MM.1S (cell line): ENCODE results near the gene COL8A2.

Source experiments
- DNase-seq: peaks from one replicate; pipeline ENCODE4 v3.0.0-alpha.2; 2015
- H2AFZ ChIP-seq: fragments of 300-600 bp; sonication (generic); 2 replicates; pipeline ENCODE4 v1.6.0; 2016; ENCODE audit warnings: antibody characterized with exemption, low read length
- H3F3A ChIP-seq: fragments of 300-600 bp; sonication (generic); 2 replicates; pipeline ENCODE4 v1.6.1; 2016; ENCODE audit warnings: mild to moderate bottlenecking, antibody characterized with exemption, low read length, moderate library complexity, mixed read lengths; ENCODE audit not compliant: insufficient read depth
- H3K27ac ChIP-seq: fragments of 300-600 bp; sonication (generic); 2 replicates; pipeline ENCODE4 v1.5.1; 2016; ENCODE audit warnings: mild to moderate bottlenecking, low read length
- H3K27me3 ChIP-seq: fragments of 300-600 bp; sonication (generic); replicated peaks from 2 replicates; pipeline ENCODE4 v1.6.0; 2016; ENCODE audit warnings: low read length; ENCODE audit not compliant: insufficient read depth
- H3K36me3 ChIP-seq: fragments of 300-600 bp; sonication (generic); replicated peaks from 2 replicates; pipeline ENCODE4 v1.6.1; 2016; ENCODE audit warnings: mild to moderate bottlenecking, low read length, mixed read lengths; ENCODE audit not compliant: insufficient read depth
- H3K4me1 ChIP-seq: fragments of 300-600 bp; sonication (generic); 2 replicates; pipeline ENCODE4 v1.6.1; 2016; ENCODE audit warnings: low read length, mixed read lengths
- H3K4me2 ChIP-seq: fragments of 300-600 bp; sonication (generic); 2 replicates; pipeline ENCODE4 v1.6.0; 2016; ENCODE audit warnings: low read depth, low read length
- H3K4me3 ChIP-seq: fragments of 300-600 bp; sonication (generic); 2 replicates; pipeline ENCODE4 v1.5.1; 2016; ENCODE audit warnings: low read length, mixed read lengths
- H3K79me2 ChIP-seq: fragments of 300-600 bp; sonication (generic); 2 replicates; pipeline ENCODE4 v1.6.1; 2016; ENCODE audit warnings: mixed run types, low read length, mixed read lengths
- H3K9ac ChIP-seq: fragments of 300-600 bp; sonication (generic); 2 replicates; pipeline ENCODE4 v1.6.1; 2016; ENCODE audit warnings: low read length, mixed read lengths
- H3K9me2 ChIP-seq: fragments of 300-600 bp; sonication (generic); replicated peaks from 2 replicates; pipeline ENCODE4 v1.6.1; 2016; ENCODE audit warnings: mild to moderate bottlenecking, low read length, mixed read lengths; ENCODE audit not compliant: insufficient read depth
- H3K9me3 ChIP-seq: fragments of 300-600 bp; sonication (generic); replicated peaks from 2 replicates; pipeline ENCODE4 v1.6.1; 2016; ENCODE audit warnings: mild to moderate bottlenecking, low read length, mixed read lengths; ENCODE audit not compliant: insufficient read depth
- H4K20me1 ChIP-seq: fragments of 300-600 bp; sonication (generic); 2 replicates; pipeline ENCODE4 v1.6.1; 2016; ENCODE audit warnings: mild to moderate bottlenecking, low read length, moderate library complexity, mixed read lengths; ENCODE audit not compliant: insufficient read depth
- CTCF ChIP-seq: fragments of 300-600 bp; sonication (generic); IDR thresholded peaks from 2 replicates; pipeline ENCODE4 v1.5.1; 2016; ENCODE audit warnings: antibody characterized with exemption, low read length, mixed read lengths
- EZH2 ChIP-seq: fragments of 300-600 bp; sonication (generic); optimal IDR thresholded peaks from 2 replicates; pipeline ENCODE3; 2017; ENCODE audit warnings: low read depth, mild to moderate bottlenecking, antibody characterized with exemption, low read length, mixed read lengths
- EZH2phosphoT487 ChIP-seq: fragments of 300-600 bp; sonication (generic); IDR thresholded peaks from 2 replicates; pipeline ENCODE4 v1.6.1; 2018; ENCODE audit warnings: antibody characterized with exemption, low read length

COL8A2 gene

DNA sequence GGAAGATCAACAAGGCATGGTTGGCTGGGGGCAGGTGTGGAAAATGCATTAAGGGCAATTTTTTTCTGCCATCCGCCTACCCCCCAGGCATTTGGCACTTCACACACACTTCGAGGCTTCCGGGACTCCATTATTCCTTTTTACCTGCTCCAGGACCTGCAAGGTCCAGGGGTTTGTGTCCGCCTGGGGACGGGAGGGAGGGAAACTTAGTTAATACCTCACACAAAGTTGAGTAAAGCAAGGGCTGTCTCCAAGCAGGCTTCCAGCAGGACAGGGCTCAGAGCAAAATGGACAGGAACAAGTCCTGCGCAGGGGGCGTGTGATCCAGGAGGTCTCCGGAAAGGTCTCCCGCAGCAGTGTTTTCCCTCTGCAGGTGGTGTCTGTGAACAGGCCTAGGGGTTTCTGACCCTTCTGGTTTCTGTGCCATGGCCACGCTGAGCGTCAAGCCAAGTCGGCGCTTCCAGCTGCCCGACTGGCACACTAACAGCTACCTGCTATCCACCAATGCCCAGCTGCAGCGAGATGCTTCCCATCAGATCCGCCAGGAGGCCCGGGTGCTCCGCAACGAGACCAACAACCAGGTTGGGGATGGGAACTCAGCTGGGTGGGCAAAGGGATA is 40.4 kb downstream of the COL8A2 start:
- Histone ChIP-seq H3K9me3 (no peaks in the 10 kb centered on the region), H2AFZ (no peak overlapping the region), H3K9ac (no peak overlapping the region), H3K4me1 (no peaks in the 10 kb centered on the region), H4K20me1 (no peaks in the 10 kb centered on the region), H3K4me2 (no peak overlapping the region), H3F3A (no peaks in the 10 kb centered on the region), H3K9me2 (no peaks in the 10 kb centered on the region), H3K79me2 (peaks cover 9% of the 10 kb centered on the region), H3K27ac (no peak overlapping the region), H3K4me3 (no peak overlapping the region), H3K27me3 (no peaks in the 10 kb centered on the region), H3K36me3 (no peaks in the 10 kb centered on the region)
- no peak for TF ChIP-seq CTCF
- TF ChIP-seq EZH2phosphoT487, result no peak
- no peak for DNase-seq

- H4K20me1 ChIP-seq, result no peaks in the 10 kb centered on the region
- no peak within 1 kb of the TSS for H3K9ac ChIP-seq
- no peak within 1 kb of the TSS for H2AFZ ChIP-seq
- no peaks in the 10 kb centered on the region for H3K36me3 ChIP-seq
- H3F3A ChIP-seq, result no peaks in the 10 kb centered on the region
- no peak within 1 kb of the TSS for H3K4me2 ChIP-seq
- no peaks in the 10 kb centered on the region for H3K9me2 ChIP-seq
- TF ChIP-seq CTCF, result no peak
- TF ChIP-seq EZH2phosphoT487, result no peak
- TF ChIP-seq EZH2, result no peak
- H3K9me3 ChIP-seq, result no peaks in the 10 kb centered on the region
- DNase-seq, result no peak
- no peak within 1 kb of the TSS for H3K27ac ChIP-seq
- no peaks in the 10 kb centered on the region for H3K27me3 ChIP-seq
- H3K79me2 ChIP-seq, result peaks cover 1% of the 10 kb centered on the region
- H3K4me3 ChIP-seq, result no peak within 1 kb of the TSS
- H3K4me1 ChIP-seq, result no peaks in the 10 kb centered on the region
These were observed 41.2 kb downstream of the COL8A2 start, which contains the start of gene TEKT2 for GRCh38 chr1:36083635-36084496. Gene TEKT2, plus strand, starts transcription at chr1:36084094. Its CDS starts 828 bp downstream, at chr1:36084922.

- no peak overlapping the region for H3K27ac ChIP-seq
- no peaks in the 10 kb centered on the region for H3K79me2 ChIP-seq
- no peak overlapping the region for H2AFZ ChIP-seq
- H3K27me3 ChIP-seq, result no peaks in the 10 kb centered on the region
- no peak for TF ChIP-seq CTCF
- no peak for TF ChIP-seq EZH2
- no peak for TF ChIP-seq EZH2phosphoT487
- no peaks in the 10 kb centered on the region for H3K36me3 ChIP-seq
- no peaks in the 10 kb centered on the region for H3K9me2 ChIP-seq
- no peak overlapping the region for H3K4me2 ChIP-seq
- H3K9me3 ChIP-seq, result no peaks in the 10 kb centered on the region
- H3K4me3 ChIP-seq, result no peak overlapping the region
- H3K9ac ChIP-seq, result no peak overlapping the region
- DNase-seq, result no peak
- no peaks in the 10 kb centered on the region for H3F3A ChIP-seq
- H4K20me1 ChIP-seq, result no peaks in the 10 kb centered on the region
- no peaks in the 10 kb centered on the region for H3K4me1 ChIP-seq
These were observed 41.8 kb downstream of the COL8A2 start for GRCh38 chr1:36083219-36083618.
